HG03378 (cell line): Measurements from ENCODE around the gene TSPYL6.
"Not testable (repeated sequence)": the region's sequence is repeated elsewhere in the genome, so short reads cannot be mapped to it uniquely, and the experiment has no call there.

Experiments used
- ATAC-seq: cut with Tn5 transposase; IDR thresholded peaks from one replicate; pipeline ENCODE4 v1.9.1; 2021; ENCODE audit warnings: mild to moderate bottlenecking, moderate library complexity; ENCODE audit not compliant: unreplicated experiment

TSPYL6 gene

GRCh38 chr2:54256091-54256694 is at the start of gene TSPYL6:
Gene TSPYL6 (minus strand): TSS chr2:54256229. CDS start chr2:54256151, 78 bp downstream.
- no peak for ATAC-seq

- ATAC-seq: no peak
Observed at GRCh38 chr2:54303631-54304030, 47.6 kb upstream of the TSPYL6 start.

GRCh38 chr2:54298514-54298913 is 42.5 kb upstream of the TSPYL6 start:
- ATAC-seq: no peak

- no peak for ATAC-seq
Observed at GRCh38 chr2:54295911-54296310, 39.9 kb upstream of the TSPYL6 start.

GRCh38 chr2:54294665-54295064 is 38.6 kb upstream of the TSPYL6 start:
- not testable (repeated sequence) for ATAC-seq

GRCh38 chr2:54290356-54291025 is 34.5 kb upstream of the TSPYL6 start:
- no peak for ATAC-seq

GRCh38 chr2:54289917-54290316 is 33.9 kb upstream of the TSPYL6 start:
- no peak for ATAC-seq

GRCh38 chr2:54287532-54287931 is 31.5 kb upstream of the TSPYL6 start:
- no peak for ATAC-seq

- ATAC-seq: no peak
Observed at GRCh38 chr2:54285451-54285850, 29.4 kb upstream of the TSPYL6 start.

- no peak for ATAC-seq
Observed at GRCh38 chr2:54284826-54285225, 28.8 kb upstream of the TSPYL6 start.

GRCh38 chr2:54279385-54279784 is 23.4 kb upstream of the TSPYL6 start:
- ATAC-seq: no peak

- no peak for ATAC-seq
Observed at GRCh38 chr2:54275541-54275940, 19.5 kb upstream of the TSPYL6 start.

- ATAC-seq: no peak
Observed at GRCh38 chr2:54274781-54275242, 18.8 kb upstream of the TSPYL6 start.

GRCh38 chr2:54271843-54272627 is 16.0 kb upstream of the TSPYL6 start:
- peak; percentile 88 for ATAC-seq

- ATAC-seq: no peak
Observed at GRCh38 chr2:54271189-54271588, 15.2 kb upstream of the TSPYL6 start.

- no peak for ATAC-seq
Observed at GRCh38 chr2:54267577-54267976, 11.5 kb upstream of the TSPYL6 start.

- ATAC-seq: not testable (repeated sequence)
Observed at GRCh38 chr2:54265081-54265480, 9.1 kb upstream of the TSPYL6 start.

GRCh38 chr2:54262015-54262765 is 6.2 kb upstream of the TSPYL6 start:
- ATAC-seq: no peak

- no peak for ATAC-seq
Observed at GRCh38 chr2:54261537-54261936, 5.5 kb upstream of the TSPYL6 start.

- no peak for ATAC-seq
Observed at GRCh38 chr2:54260241-54260595, 4.2 kb upstream of the TSPYL6 start.
